Measurements from ENCODE around the gene RTN4R. TPM values are rescaled to one million over a fixed set of nuclear protein-coding genes. Genes with fewer than 3 reads are reported as not detected.

RTN4R gene
- total and polyA plus RNA-seq, 2 donors (not counting 1 experiment from before 2014, with no cell fraction given), result 0.42 to 0.79 TPM

- Histone ChIP-seq H3K36me3 (replicated peaks in 1 of 2; ENCODE audit: control extremely low read depth in 1 of 2, control insufficient read depth in 1 of 2, extremely low read depth in 1 of 2, insufficient read depth in 2 of 2, low read length in 1 of 2) (no peaks in the 10 kb centered on the region), H3K27ac (ENCODE audit: low read length in 2 of 2) (peak overlapping the region in 1 of 2 donors; percentile 33), H4K20me1 (ENCODE audit: control insufficient read depth, insufficient read depth, low read length, poor library complexity, severe bottlenecking) (no peaks in the 10 kb centered on the region), H3K4me2 (replicated peaks; ENCODE audit: low read depth, low read length, poor library complexity, severe bottlenecking) (peak overlapping the region; percentile 60), H3K9me3 (ENCODE audit: control extremely low read depth in 1 of 3, control insufficient read depth in 2 of 3, insufficient read depth in 1 of 3, low read length in 2 of 3) (no peaks in the 10 kb centered on the region), H3K4me1 (ENCODE audit: control insufficient read depth in 2 of 2, insufficient read depth in 2 of 2, low read length in 2 of 2) (peaks cover 19 to 31% of the 10 kb centered on the region in 2 donors), H2AFZ (ENCODE audit: insufficient read depth, low read depth, low read length, poor library complexity, severe bottlenecking) (peak overlapping the region; percentile 84), H3K9ac (ENCODE audit: low read length) (peak overlapping the region; percentile 17), H3K79me2 (ENCODE audit: control insufficient read depth, insufficient read depth, low read length) (no peaks in the 10 kb centered on the region), H3K4me3 (ENCODE audit: control extremely low read depth in 1 of 5, extremely low read depth in 1 of 5, insufficient read depth in 1 of 5, low read depth in 2 of 5, low read length in 4 of 5) (peak overlapping the region in 1 of 5 experiments; percentile 25), H3K27me3 (replicated peaks in 1 of 4; ENCODE audit: control extremely low read depth in 1 of 4, control insufficient read depth in 3 of 4, insufficient read depth in 4 of 4, low read length in 3 of 4) (peaks cover 0 to 2% (median 0%) of the 10 kb centered on the region in 4 experiments)
- H3K27ac Mint-ChIP-seq, result no peak overlapping the region
- H3K9me3 Mint-ChIP-seq (ENCODE audit: insufficient read depth), result no peaks in the 10 kb centered on the region
- ChIA-PET POLR2A (no interaction called here), CTCF (interaction anchor here (1.1 to 2.8 kb wide), 5 partner anchors 9 to 267 kb away, joined by 3 to 19 read pairs (median 5); no protein-coding TSS in a partner anchor)
- H3K4me3 Mint-ChIP-seq, result no peak overlapping the region
- intact Hi-C loops (cut with micrococcal nuclease), result no loop called here
- TF ChIP-seq CTCF (IDR thresholded peaks at IDR 0.05) (no peak), EZH2 (IDR thresholded peaks at IDR 0.05; ENCODE audit: borderline replicate concordance, insufficient read depth, low read depth, low read length, poor library complexity, severe bottlenecking) (no peak)
- ATAC-seq (ENCODE audit: low read depth) (peak; percentile 39), DNase-seq (no peak)
- H3K4me1 Mint-ChIP-seq, result peaks cover 19% of the 10 kb centered on the region
- 60% methylated on average over 17 of the region's 28 CpGs for WGBS (ENCODE audit: insufficient coverage)
- H3K27me3 Mint-ChIP-seq, result no peaks in the 10 kb centered on the region
Measured at GRCh38 chr22:20237480-20238440, 30.4 kb downstream of the RTN4R start.
